Type B pancreatic cell (in vitro differentiated cells): Measurements from ENCODE around the gene PPBP. TPM values are rescaled to one million over a fixed set of nuclear protein-coding genes. Genes with fewer than 3 reads are reported as not detected.

Source experiments
- DNase-seq: peaks from one replicate; pipeline ENCODE4 v3.0.0; 2021; ENCODE audit warnings: mixed read lengths; ENCODE audit not compliant: unreplicated experiment; ENCODE audit errors: extremely low spot score
- H3K27ac Mint-ChIP-seq: 2 replicates; pipeline ENCODE4 v1.8.0; 2021; ENCODE audit warnings: mild to moderate bottlenecking, mixed read lengths
- H3K27me3 Mint-ChIP-seq: 2 replicates; pipeline ENCODE4 v1.8.0; 2021; ENCODE audit warnings: mixed read lengths
- H3K36me3 Mint-ChIP-seq: 2 replicates; pipeline ENCODE4 v1.8.0; 2021; ENCODE audit warnings: mixed read lengths
- H3K4me1 Mint-ChIP-seq: one replicate; pipeline ENCODE4 v1.8.0; 2021; ENCODE audit warnings: mixed read lengths; ENCODE audit not compliant: unreplicated experiment
- H3K4me3 Mint-ChIP-seq: 2 replicates; pipeline ENCODE4 v1.8.0; 2021; ENCODE audit warnings: mild to moderate bottlenecking, mixed read lengths
- H3K9me3 Mint-ChIP-seq: 2 replicates; pipeline ENCODE4 v1.8.0; 2021; ENCODE audit warnings: mixed read lengths
- total RNA-seq: library from RNA; stranded (reverse); gene quantifications from 2 replicates; pipeline ENCODE4 v1.2.1, GENCODE V29; 2021; ENCODE audit warnings: low replicate concordance
- TF ChIP-seq, protein P1 (sequence below): fragments of 200-600 bp; sonication (generic); conservative IDR thresholded peaks from 2 replicates; pipeline ENCODE4 v1.5.0; 2021; ENCODE audit warnings: antibody characterized with exemption, mild to moderate bottlenecking

PPBP gene
- total RNA-seq, 1 donor from 2014 or later: 0.60 TPM

DNA sequence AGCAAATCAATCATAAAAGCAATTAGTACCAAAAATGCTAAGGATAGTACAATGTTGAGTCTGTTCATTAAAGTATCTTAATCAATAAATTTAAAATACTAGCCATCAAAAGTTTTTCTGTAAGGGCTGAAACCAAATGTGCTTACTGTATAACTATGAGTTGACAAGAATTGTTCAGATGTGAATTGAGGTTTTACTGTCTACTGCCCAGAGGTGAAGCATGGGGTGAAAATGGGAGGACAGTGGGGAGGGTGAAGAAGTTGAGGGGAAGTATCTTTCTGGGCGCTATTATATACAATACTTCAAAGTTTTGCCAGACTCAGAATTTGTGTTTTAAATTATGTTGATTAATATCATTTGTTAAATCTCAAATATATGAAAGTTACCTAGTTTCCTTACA is 4.1 kb upstream of the PPBP start:
- DNase-seq: no peak
- no peak overlapping the region for H3K27ac Mint-ChIP-seq
- no peaks in the 10 kb centered on the region for H3K9me3 Mint-ChIP-seq
- H3K4me1 Mint-ChIP-seq: no peaks in the 10 kb centered on the region
- peaks cover 47% of the 10 kb centered on the region for H3K27me3 Mint-ChIP-seq
- no peak overlapping the region for H3K4me3 Mint-ChIP-seq
- H3K36me3 Mint-ChIP-seq: no peaks in the 10 kb centered on the region
- TF ChIP-seq, protein P1, sequence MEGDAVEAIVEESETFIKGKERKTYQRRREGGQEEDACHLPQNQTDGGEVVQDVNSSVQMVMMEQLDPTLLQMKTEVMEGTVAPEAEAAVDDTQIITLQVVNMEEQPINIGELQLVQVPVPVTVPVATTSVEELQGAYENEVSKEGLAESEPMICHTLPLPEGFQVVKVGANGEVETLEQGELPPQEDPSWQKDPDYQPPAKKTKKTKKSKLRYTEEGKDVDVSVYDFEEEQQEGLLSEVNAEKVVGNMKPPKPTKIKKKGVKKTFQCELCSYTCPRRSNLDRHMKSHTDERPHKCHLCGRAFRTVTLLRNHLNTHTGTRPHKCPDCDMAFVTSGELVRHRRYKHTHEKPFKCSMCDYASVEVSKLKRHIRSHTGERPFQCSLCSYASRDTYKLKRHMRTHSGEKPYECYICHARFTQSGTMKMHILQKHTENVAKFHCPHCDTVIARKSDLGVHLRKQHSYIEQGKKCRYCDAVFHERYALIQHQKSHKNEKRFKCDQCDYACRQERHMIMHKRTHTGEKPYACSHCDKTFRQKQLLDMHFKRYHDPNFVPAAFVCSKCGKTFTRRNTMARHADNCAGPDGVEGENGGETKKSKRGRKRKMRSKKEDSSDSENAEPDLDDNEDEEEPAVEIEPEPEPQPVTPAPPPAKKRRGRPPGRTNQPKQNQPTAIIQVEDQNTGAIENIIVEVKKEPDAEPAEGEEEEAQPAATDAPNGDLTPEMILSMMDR: no peak

DNA sequence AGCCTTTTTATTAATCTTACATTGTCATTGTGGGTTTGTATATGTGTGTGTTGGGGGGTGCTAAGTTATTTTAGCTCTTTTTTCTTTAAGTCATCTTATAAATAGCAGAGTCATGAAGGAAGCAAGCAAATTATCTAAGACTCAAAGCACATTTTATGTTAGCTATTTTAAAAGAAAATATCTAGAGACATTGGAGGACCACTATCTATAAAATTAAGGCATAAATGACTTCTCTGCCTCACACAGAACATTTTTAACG is 3.7 kb upstream of the PPBP start:
- Mint-ChIP-seq H3K9me3 (no peaks in the 10 kb centered on the region), H3K27me3 (peaks cover 46% of the 10 kb centered on the region), H3K4me3 (no peak overlapping the region), H3K4me1 (no peaks in the 10 kb centered on the region), H3K27ac (no peak overlapping the region), H3K36me3 (no peaks in the 10 kb centered on the region)
- TF ChIP-seq, protein P1: no peak
- DNase-seq: no peak

DNA sequence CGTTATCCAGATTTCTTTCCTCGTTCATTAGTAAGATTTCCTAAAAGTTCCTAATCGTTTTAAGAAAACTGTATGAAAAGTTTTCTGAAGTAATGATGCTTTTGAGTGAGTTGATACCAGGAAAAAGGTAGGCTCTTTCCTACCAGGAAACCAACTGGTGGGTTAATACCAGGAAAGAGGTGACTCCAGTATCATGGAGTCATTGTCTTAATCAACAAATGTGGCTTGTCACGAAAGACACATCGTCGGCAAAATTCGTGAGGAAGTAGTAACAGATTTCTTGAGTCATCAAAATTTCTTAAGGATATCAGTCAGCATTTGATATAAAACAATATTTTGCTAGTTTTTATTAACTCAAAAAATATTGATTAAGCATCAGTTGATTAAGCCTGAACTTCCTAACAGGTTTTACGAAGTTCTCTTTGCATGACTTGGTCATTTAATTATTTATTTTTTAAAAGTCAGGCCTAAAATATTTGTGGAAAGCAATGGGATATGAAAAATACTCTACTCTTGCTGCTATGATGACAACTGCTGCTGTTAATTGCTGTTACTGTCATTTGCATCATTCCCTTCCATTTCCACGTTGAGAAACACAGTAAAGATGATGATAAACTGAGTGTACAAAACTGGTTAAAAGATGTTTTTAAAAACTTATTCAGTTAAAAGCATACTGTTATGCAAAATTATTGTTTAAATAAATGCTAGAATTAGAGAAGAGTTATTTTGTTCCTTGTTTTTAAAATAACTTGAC is 3.2 kb upstream of the PPBP start:
- Mint-ChIP-seq H3K36me3 (no peaks in the 10 kb centered on the region), H3K9me3 (no peaks in the 10 kb centered on the region), H3K4me1 (no peaks in the 10 kb centered on the region), H3K27me3 (peaks cover 44% of the 10 kb centered on the region), H3K27ac (no peak overlapping the region), H3K4me3 (no peak overlapping the region)
- TF ChIP-seq, protein P1: no peak
- no peak for DNase-seq

DNA sequence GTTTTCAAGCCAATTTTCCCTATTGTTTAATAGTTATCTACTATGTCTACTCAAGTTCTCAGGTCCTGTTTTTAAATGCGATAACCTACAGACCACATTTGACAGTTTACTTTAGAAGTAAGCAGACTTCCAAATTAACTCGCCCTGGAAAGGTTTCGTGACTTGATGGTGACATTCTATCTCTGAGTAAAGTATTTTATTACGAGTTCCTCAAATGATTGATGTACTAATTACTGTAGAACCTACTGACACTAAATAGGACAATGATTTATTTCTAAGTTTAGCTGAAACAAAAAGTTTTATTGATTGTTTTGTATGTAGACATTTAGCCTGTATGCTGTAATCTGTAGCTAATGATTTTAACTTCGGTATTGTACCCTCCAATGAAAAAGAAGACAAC is 1.9 kb upstream of the PPBP start:
- Mint-ChIP-seq H3K27me3 (peaks cover 35% of the 10 kb centered on the region), H3K9me3 (no peaks in the 10 kb centered on the region), H3K36me3 (no peaks in the 10 kb centered on the region), H3K27ac (no peak overlapping the region), H3K4me1 (no peaks in the 10 kb centered on the region), H3K4me3 (no peak overlapping the region)
- no peak for DNase-seq
- TF ChIP-seq, protein P1: no peak

DNA sequence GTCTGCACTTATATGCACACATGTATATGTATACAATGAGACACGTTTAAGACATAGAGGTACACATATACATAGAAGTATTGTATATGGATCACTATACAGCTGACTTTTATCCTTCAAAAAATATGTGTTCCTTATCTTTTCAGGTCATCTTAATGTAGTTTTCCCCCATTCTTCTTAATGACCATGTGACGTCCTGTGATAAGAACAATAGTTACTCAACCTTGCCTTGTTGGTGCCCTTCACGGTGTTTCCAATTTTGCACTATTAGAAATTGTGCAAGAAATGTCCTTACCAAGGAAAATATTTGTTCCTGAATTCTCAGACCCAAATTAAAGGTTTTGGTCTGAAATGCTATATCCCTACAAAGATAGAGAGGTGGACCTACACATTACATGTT is 1.0 kb upstream of the PPBP start:
- H3K4me3 Mint-ChIP-seq: no peak overlapping the region
- no peak overlapping the region for H3K27ac Mint-ChIP-seq
- no peaks in the 10 kb centered on the region for H3K36me3 Mint-ChIP-seq
- H3K27me3 Mint-ChIP-seq: peaks cover 29% of the 10 kb centered on the region
- DNase-seq: no peak
- TF ChIP-seq, protein P1: no peak
- no peaks in the 10 kb centered on the region for H3K9me3 Mint-ChIP-seq
- H3K4me1 Mint-ChIP-seq: no peaks in the 10 kb centered on the region

DNA sequence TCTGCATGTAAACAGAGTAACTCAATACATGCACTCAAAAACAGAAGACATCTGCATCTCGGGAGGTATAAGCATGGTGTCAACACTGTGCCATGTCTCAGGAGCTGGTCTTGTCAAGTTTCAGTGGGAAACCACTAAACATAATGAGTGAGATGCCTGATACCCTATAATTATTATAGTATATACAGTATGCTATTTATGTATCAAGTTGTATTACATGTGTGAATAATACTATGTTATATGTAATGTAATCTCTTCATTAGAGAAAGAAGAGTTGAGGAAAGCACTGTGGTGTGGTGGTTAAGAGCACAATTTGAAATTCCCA is 2.5 kb downstream of the PPBP start:
- no peak for DNase-seq
- TF ChIP-seq, protein P1: no peak
- Mint-ChIP-seq H3K27me3 (peaks cover 35% of the 10 kb centered on the region), H3K27ac (no peak overlapping the region), H3K9me3 (no peaks in the 10 kb centered on the region), H3K4me1 (no peaks in the 10 kb centered on the region), H3K4me3 (no peak overlapping the region), H3K36me3 (no peaks in the 10 kb centered on the region)
